ENCODE results near the gene NID1. TPM values are rescaled to one million over a fixed set of nuclear protein-coding genes. Genes with fewer than 3 reads are reported as not detected.

Gene NID1
- polyA plus RNA-seq, 1 donor from 2014 or later, result 0.04 TPM

GRCh38 chr1:236021424-236022135 lies 43.3 kb downstream of the NID1 start:
- Histone ChIP-seq H2AFZ (ENCODE audit: low read depth, low read length) (no peak overlapping the region), H3F3A (ENCODE audit: insufficient read depth, low read length, poor library complexity, severe bottlenecking) (no peaks in the 10 kb centered on the region), H3K36me3 (ENCODE audit: insufficient read depth, low read length) (no peaks in the 10 kb centered on the region), H3K27ac (ENCODE audit: low read length) (no peak overlapping the region), H3K4me2 (ENCODE audit: low read length) (no peak overlapping the region), H3K4me3 (ENCODE audit: low read length) (no peak overlapping the region), H3K79me2 (replicated peaks; ENCODE audit: insufficient read depth, low read length) (no peaks in the 10 kb centered on the region), H3K9ac (ENCODE audit: low read length) (no peak overlapping the region), H4K20me1 (ENCODE audit: insufficient read depth) (no peaks in the 10 kb centered on the region), H3K9me3 (ENCODE audit: low read length) (no peaks in the 10 kb centered on the region), H3K9me2 (ENCODE audit: insufficient read depth, low read length) (no peaks in the 10 kb centered on the region), H3K27me3 (ENCODE audit: insufficient read depth, low read depth, low read length) (no peaks in the 10 kb centered on the region)
- no peak for TF ChIP-seq POLR2AphosphoS5 (IDR thresholded peaks at IDR 0.05)
- TF ChIP-seq MXI1 (conservative IDR thresholded peaks at IDR 0.05; ENCODE audit: poor library complexity, severe bottlenecking), result no peak
- TF ChIP-seq CTCF (IDR thresholded peaks at IDR 0.05; ENCODE audit: poor library complexity, severe bottlenecking), result no peak
- TF ChIP-seq EP300 (conservative IDR thresholded peaks at IDR 0.05; ENCODE audit: poor library complexity, severe bottlenecking), result no peak
- TF ChIP-seq EZH2 (IDR thresholded peaks at IDR 0.05; ENCODE audit: borderline replicate concordance, insufficient read depth, low read length, poor library complexity, severe bottlenecking), result no peak
- no peak for TF ChIP-seq RAD21 (conservative IDR thresholded peaks at IDR 0.05)
- TF ChIP-seq SMC3 (conservative IDR thresholded peaks at IDR 0.05; ENCODE audit: poor library complexity), result no peak
- TF ChIP-seq REST (IDR thresholded peaks at IDR 0.05; ENCODE audit: borderline replicate concordance), result no peak

GRCh38 chr1:236020359-236021219 lies 44.3 kb downstream of the NID1 start:
- Histone ChIP-seq H3K79me2 (replicated peaks; ENCODE audit: insufficient read depth, low read length) (no peaks in the 10 kb centered on the region), H3K4me3 (ENCODE audit: low read length) (no peak overlapping the region), H3K27ac (ENCODE audit: low read length) (no peak overlapping the region), H3K9me2 (ENCODE audit: insufficient read depth, low read length) (no peaks in the 10 kb centered on the region), H3F3A (ENCODE audit: insufficient read depth, low read length, poor library complexity, severe bottlenecking) (no peaks in the 10 kb centered on the region), H3K9me3 (ENCODE audit: low read length) (no peaks in the 10 kb centered on the region), H3K27me3 (ENCODE audit: insufficient read depth, low read depth, low read length) (no peaks in the 10 kb centered on the region), H4K20me1 (ENCODE audit: insufficient read depth) (no peaks in the 10 kb centered on the region), H2AFZ (ENCODE audit: low read depth, low read length) (no peak overlapping the region), H3K4me2 (ENCODE audit: low read length) (no peak overlapping the region), H3K9ac (ENCODE audit: low read length) (no peak overlapping the region), H3K36me3 (ENCODE audit: insufficient read depth, low read length) (no peaks in the 10 kb centered on the region)
- TF ChIP-seq TAF1 (IDR thresholded peaks at IDR 0.05; ENCODE audit: low read depth) (no peak), EZH2 (IDR thresholded peaks at IDR 0.05; ENCODE audit: borderline replicate concordance, insufficient read depth, low read length, poor library complexity, severe bottlenecking) (no peak), SMC3 (conservative IDR thresholded peaks at IDR 0.05; ENCODE audit: poor library complexity) (no peak), EP300 (conservative IDR thresholded peaks at IDR 0.05; ENCODE audit: poor library complexity, severe bottlenecking) (no peak), CTCF (IDR thresholded peaks at IDR 0.05; ENCODE audit: poor library complexity, severe bottlenecking) (no peak), POLR2AphosphoS5 (IDR thresholded peaks at IDR 0.05) (no peak), REST (IDR thresholded peaks at IDR 0.05; ENCODE audit: borderline replicate concordance) (no peak), MXI1 (conservative IDR thresholded peaks at IDR 0.05; ENCODE audit: poor library complexity, severe bottlenecking) (no peak)
